Left lung (tissue), 10 donors: ENCODE measurements around the gene LDHD. TPM values are rescaled to one million over a fixed set of nuclear protein-coding genes. Genes with fewer than 3 reads are reported as not detected.

Experiments used
- ATAC-seq: fragments of 200-7000 bp; cut with Tn5 transposase; one replicate; pipeline ENCODE4 v1.9.1; 2020; ENCODE audit warnings: moderate library complexity
- DNase-seq, 4 donors: peaks; one replicate each; pipeline ENCODE4 v3.0.0-alpha.2; 2013 to 2020
- H3K27ac ChIP-seq, 2 donors: fragments of 200-600 bp; sonication (generic) in 1 of 2; one replicate each; pipeline versions ENCODE4 v1.5.0 to v1.8.0; 2020 to 2021
- H3K27me3 ChIP-seq, 2 donors: fragments of 200-600 bp; sonication (generic) in 1 of 2; one replicate each; pipeline versions ENCODE4 v1.5.0 to v1.8.0; 2020 to 2021
- H3K36me3 ChIP-seq, 2 donors: fragments of 200-600 bp; sonication (generic) in 1 of 2; one replicate each; pipeline versions ENCODE4 v1.5.0 to v1.8.0; 2020 to 2021
- H3K4me1 ChIP-seq, 2 donors: fragments of 200-600 bp; one replicate each; pipeline ENCODE4 v1.8.0; 2021
- H3K4me3 ChIP-seq, 2 donors: fragments of 200-600 bp; sonication (generic) in 1 of 2; one replicate each; pipeline versions ENCODE4 v1.5.0 to v1.8.0; 2020 to 2021; ENCODE audit warnings: mild to moderate bottlenecking in 1 of 2
- H3K9me3 ChIP-seq, 2 donors: fragments of 200-600 bp; sonication (generic) in 1 of 2; one replicate each; pipeline versions ENCODE4 v1.5.0 to v1.8.0; 2020 to 2021
- CTCF ChIP-seq, 2 donors: fragments of 200-600 bp; sonication (generic) in 1 of 2; IDR thresholded peaks; one replicate each; pipeline versions ENCODE4 v1.5.0 to v1.8.0; 2021; ENCODE audit warnings: antibody characterized with exemption in 2 of 2
- intact Hi-C, 2 donors: fragments of 100-400 bp; cut with DNase I; formaldehyde crosslinking; loops; one replicate each; pipeline versions ENCODE4 v1.11.2 to v1.14.2; 2022
- polyA plus RNA-seq, 6 donors: library from polyadenylated mRNA; unstranded; fragments of 120-200 nt; gene quantifications; one replicate each; pipeline ENCODE4 v1.2.1, GENCODE V29; 2013; ENCODE audit not compliant: insufficient read length in 6 of 6
- total RNA-seq, 2 donors: library from RNA; stranded (reverse); fragmentation: NEBNext Ultra II Directional; extraction: Animal tissue kit (Norgen Biotek cat#: 25700); gene quantifications; one replicate each; pipeline ENCODE4 v1.2.1, GENCODE V29; 2021
- donor health status: DM: no; HTN: yes; CAD: no.
- donor health status: DM: no; HTN: no; CAD: no.

LDHD gene
- total and polyA plus RNA-seq, 8 donors = 1.6 to 9.9 (median 2.7) TPM

- intact Hi-C loops = no loop called here
- no peak for TF ChIP-seq CTCF (IDR thresholded peaks at IDR 0.05)
- Histone ChIP-seq H3K27ac (no peak overlapping the region), H3K36me3 (no peaks in the 10 kb centered on the region), H3K27me3 (no peaks in the 10 kb centered on the region), H3K9me3 (peaks cover 0 to 32% of the 10 kb centered on the region in 2 donors), H3K4me1 (no peaks in the 10 kb centered on the region), H3K4me3 (no peak overlapping the region)
- ATAC-seq (no peak), DNase-seq (no peak)
Measured at GRCh38 chr16:75122609-75123008, 6.0 kb upstream of the LDHD start.

- no peak for ATAC-seq
- Histone ChIP-seq H3K4me1 (no peaks in the 10 kb centered on the region), H3K27ac (no peak overlapping the region), H3K36me3 (no peaks in the 10 kb centered on the region), H3K4me3 (no peak overlapping the region), H3K27me3 (no peaks in the 10 kb centered on the region), H3K9me3 (peaks cover 0 to 26% of the 10 kb centered on the region in 2 donors)
- TF ChIP-seq CTCF (IDR thresholded peaks at IDR 0.05) = no peak
- no peak for DNase-seq
- intact Hi-C loops = no loop called here
Measured at GRCh38 chr16:75121949-75122568, 5.5 kb upstream of the LDHD start.

- intact Hi-C loops = no loop called here
- no peak for TF ChIP-seq CTCF (IDR thresholded peaks at IDR 0.05)
- Histone ChIP-seq H3K27me3 (no peaks in the 10 kb centered on the region), H3K36me3 (no peaks in the 10 kb centered on the region), H3K4me1 (peaks cover 7 to 13% of the 10 kb centered on the region in 2 donors), H3K4me3 (no peak overlapping the region), H3K27ac (no peak overlapping the region), H3K9me3 (peaks cover 0 to 24% of the 10 kb centered on the region in 2 donors)
- no peak for ATAC-seq
- DNase-seq = no peak
Measured at GRCh38 chr16:75120253-75120652, 3.7 kb upstream of the LDHD start.

GRCh38 chr16:75118943-75119539 lies 2.5 kb upstream of the LDHD start:
- Histone ChIP-seq H3K4me1 (peaks cover 7 to 13% of the 10 kb centered on the region in 2 donors), H3K27me3 (no peaks in the 10 kb centered on the region), H3K36me3 (no peaks in the 10 kb centered on the region), H3K9me3 (peaks cover 0 to 24% of the 10 kb centered on the region in 2 donors), H3K4me3 (no peak overlapping the region), H3K27ac (no peak overlapping the region)
- ATAC-seq (no peak), DNase-seq (no peak)
- intact Hi-C loops = no loop called here
- TF ChIP-seq CTCF (IDR thresholded peaks at IDR 0.05) = no peak

GRCh38 chr16:75116911-75117245 lies 298 bp upstream of the LDHD start:
- Histone ChIP-seq H3K4me1 (peaks cover 7 to 25% of the 10 kb centered on the region in 2 donors), H3K4me3 (no peak overlapping the region), H3K36me3 (no peaks in the 10 kb centered on the region), H3K27ac (no peak overlapping the region), H3K27me3 (peaks cover 0 to 11% of the 10 kb centered on the region in 2 donors), H3K9me3 (peaks cover 0 to 12% of the 10 kb centered on the region in 2 donors)
- TF ChIP-seq CTCF (IDR thresholded peaks at IDR 0.05) = no peak
- intact Hi-C loops = no loop called here
- no peak for ATAC-seq
- DNase-seq = no peak
